Measurements from ENCODE around the gene KIF23.

KIF23 gene

DNA sequence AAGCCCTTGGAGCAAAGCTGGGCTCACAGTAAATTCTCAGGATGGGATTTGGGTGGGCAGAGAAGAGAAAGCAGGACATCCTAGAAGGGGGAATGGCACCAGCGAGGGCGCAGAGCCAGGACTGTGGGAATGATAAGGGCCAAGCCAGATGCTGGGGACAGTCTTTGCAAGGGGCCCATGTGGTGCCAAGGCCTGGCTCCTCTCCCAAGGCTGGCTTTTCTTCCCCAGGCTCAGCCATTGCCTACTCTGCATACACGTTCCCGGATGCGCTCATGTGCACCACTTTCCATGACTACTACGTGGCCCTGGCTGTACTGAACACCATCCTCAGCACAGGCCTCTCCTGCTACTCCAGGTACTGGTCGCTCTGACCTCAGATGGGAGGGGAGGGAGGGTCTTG, 24.7 kb upstream of the KIF23 start:
- H3K4me2 ChIP-seq (ENCODE audit: low read depth, low read length, poor library complexity, severe bottlenecking), result no peak overlapping the region
- H2AFZ ChIP-seq (ENCODE audit: low read depth, low read length, severe bottlenecking), result no peak overlapping the region
- H3K4me3 ChIP-seq (ENCODE audit: insufficient read depth, low read length, poor library complexity, severe bottlenecking), result no peak overlapping the region
- H3K36me3 ChIP-seq (ENCODE audit: low read length), result no peaks in the 10 kb centered on the region
- H3F3A ChIP-seq (ENCODE audit: insufficient read depth), result no peaks in the 10 kb centered on the region
- no peaks in the 10 kb centered on the region for H3K27me3 ChIP-seq (ENCODE audit: low read length)
- no peaks in the 10 kb centered on the region for H3K9me3 ChIP-seq (ENCODE audit: insufficient read depth, low read length)
- H3K27ac ChIP-seq (ENCODE audit: low read depth, low read length), result no peak overlapping the region
- no peaks in the 10 kb centered on the region for H3K79me2 ChIP-seq (ENCODE audit: insufficient read depth, low read length)
- H3K9me2 ChIP-seq (replicated peaks; ENCODE audit: insufficient read depth, low read length), result no peaks in the 10 kb centered on the region
- no peak overlapping the region for H3K9ac ChIP-seq (ENCODE audit: low read length)
- no peak for TF ChIP-seq EZH2phosphoT487 (conservative IDR thresholded peaks at IDR 0.05; ENCODE audit: low read length)
- TF ChIP-seq, protein P1, sequence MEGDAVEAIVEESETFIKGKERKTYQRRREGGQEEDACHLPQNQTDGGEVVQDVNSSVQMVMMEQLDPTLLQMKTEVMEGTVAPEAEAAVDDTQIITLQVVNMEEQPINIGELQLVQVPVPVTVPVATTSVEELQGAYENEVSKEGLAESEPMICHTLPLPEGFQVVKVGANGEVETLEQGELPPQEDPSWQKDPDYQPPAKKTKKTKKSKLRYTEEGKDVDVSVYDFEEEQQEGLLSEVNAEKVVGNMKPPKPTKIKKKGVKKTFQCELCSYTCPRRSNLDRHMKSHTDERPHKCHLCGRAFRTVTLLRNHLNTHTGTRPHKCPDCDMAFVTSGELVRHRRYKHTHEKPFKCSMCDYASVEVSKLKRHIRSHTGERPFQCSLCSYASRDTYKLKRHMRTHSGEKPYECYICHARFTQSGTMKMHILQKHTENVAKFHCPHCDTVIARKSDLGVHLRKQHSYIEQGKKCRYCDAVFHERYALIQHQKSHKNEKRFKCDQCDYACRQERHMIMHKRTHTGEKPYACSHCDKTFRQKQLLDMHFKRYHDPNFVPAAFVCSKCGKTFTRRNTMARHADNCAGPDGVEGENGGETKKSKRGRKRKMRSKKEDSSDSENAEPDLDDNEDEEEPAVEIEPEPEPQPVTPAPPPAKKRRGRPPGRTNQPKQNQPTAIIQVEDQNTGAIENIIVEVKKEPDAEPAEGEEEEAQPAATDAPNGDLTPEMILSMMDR (IDR thresholded peaks at IDR 0.05; ENCODE audit: insufficient read depth, low read length, poor library complexity, severe bottlenecking), result no peak
- H4K20me1 ChIP-seq (ENCODE audit: low read depth, low read length), result no peaks in the 10 kb centered on the region

DNA sequence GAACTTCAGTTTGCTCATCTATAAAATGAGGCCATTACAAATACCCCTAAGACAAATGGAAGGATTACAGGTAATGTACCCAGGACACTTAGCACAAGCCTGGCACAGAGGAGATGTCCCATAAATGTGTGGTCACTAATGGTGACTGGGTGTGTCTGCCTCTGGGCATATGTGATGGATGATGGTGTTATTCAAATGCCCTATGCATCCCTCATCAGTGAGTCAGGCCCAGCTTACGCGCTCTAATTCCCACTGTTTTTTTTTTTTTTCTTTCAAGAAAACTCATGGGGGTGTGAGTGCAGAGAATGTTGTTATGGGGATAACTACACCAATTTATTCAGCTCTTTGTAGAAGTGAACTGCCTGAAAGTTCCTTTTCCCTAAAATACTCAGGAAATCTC, 23.6 kb upstream of the KIF23 start:
- Histone ChIP-seq H4K20me1 (ENCODE audit: low read depth, low read length) (no peaks in the 10 kb centered on the region), H3K4me2 (ENCODE audit: low read depth, low read length, poor library complexity, severe bottlenecking) (no peak overlapping the region), H3K36me3 (ENCODE audit: low read length) (no peaks in the 10 kb centered on the region), H3K9me3 (ENCODE audit: insufficient read depth, low read length) (no peaks in the 10 kb centered on the region), H3K9me2 (replicated peaks; ENCODE audit: insufficient read depth, low read length) (no peaks in the 10 kb centered on the region), H3K27ac (ENCODE audit: low read depth, low read length) (no peak overlapping the region), H3K79me2 (ENCODE audit: insufficient read depth, low read length) (no peaks in the 10 kb centered on the region), H2AFZ (ENCODE audit: low read depth, low read length, severe bottlenecking) (no peak overlapping the region), H3K9ac (ENCODE audit: low read length) (no peak overlapping the region), H3K27me3 (ENCODE audit: low read length) (no peaks in the 10 kb centered on the region), H3F3A (ENCODE audit: insufficient read depth) (no peaks in the 10 kb centered on the region), H3K4me3 (ENCODE audit: insufficient read depth, low read length, poor library complexity, severe bottlenecking) (no peak overlapping the region)
- no peak for TF ChIP-seq EZH2phosphoT487 (conservative IDR thresholded peaks at IDR 0.05; ENCODE audit: low read length)
- TF ChIP-seq, protein P1 (IDR thresholded peaks at IDR 0.05; ENCODE audit: insufficient read depth, low read length, poor library complexity, severe bottlenecking), result no peak

DNA sequence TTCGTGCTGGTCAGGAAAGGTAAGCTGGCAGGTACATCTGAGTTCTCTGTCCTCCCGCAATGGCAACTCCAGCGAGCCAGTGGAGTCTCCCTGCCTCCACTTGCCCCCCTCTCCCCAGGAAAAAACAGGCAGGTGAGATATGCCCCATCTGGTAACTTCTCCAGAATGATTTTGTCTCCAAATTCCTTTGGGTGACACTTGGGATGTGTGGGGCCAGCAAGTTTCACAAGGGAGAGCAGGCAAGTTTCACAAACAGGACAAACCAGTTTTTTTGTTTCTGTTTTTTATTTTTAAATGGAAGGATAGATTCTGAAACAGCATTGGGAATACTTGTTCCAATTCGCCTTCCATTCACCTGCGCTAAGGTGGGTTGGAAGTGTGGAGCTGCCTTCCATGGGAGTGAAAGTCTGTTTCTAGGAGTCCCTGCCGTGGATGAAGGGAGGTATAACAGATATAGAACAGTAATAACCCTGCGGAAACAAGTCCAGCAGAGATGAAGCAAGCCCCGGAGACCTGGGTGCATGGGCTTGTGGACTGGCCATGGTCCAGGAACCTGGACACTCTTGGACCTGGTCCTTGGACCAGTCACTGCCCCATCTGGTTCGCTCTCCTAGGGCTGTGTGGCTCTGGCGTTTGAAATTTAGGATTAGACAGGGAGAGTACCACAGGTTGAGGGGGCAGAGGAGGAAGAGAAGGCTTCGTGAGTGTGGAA, 22.9 kb upstream of the KIF23 start:
- H4K20me1 ChIP-seq (ENCODE audit: low read depth, low read length), result no peaks in the 10 kb centered on the region
- no peak overlapping the region for H2AFZ ChIP-seq (ENCODE audit: low read depth, low read length, severe bottlenecking)
- no peak overlapping the region for H3K4me3 ChIP-seq (ENCODE audit: insufficient read depth, low read length, poor library complexity, severe bottlenecking)
- TF ChIP-seq, protein P1 (IDR thresholded peaks at IDR 0.05; ENCODE audit: insufficient read depth, low read length, poor library complexity, severe bottlenecking), result no peak
- no peaks in the 10 kb centered on the region for H3K9me3 ChIP-seq (ENCODE audit: insufficient read depth, low read length)
- no peaks in the 10 kb centered on the region for H3K36me3 ChIP-seq (ENCODE audit: low read length)
- no peak overlapping the region for H3K27ac ChIP-seq (ENCODE audit: low read depth, low read length)
- H3F3A ChIP-seq (ENCODE audit: insufficient read depth), result no peaks in the 10 kb centered on the region
- H3K27me3 ChIP-seq (ENCODE audit: low read length), result no peaks in the 10 kb centered on the region
- no peak overlapping the region for H3K4me2 ChIP-seq (ENCODE audit: low read depth, low read length, poor library complexity, severe bottlenecking)
- no peaks in the 10 kb centered on the region for H3K79me2 ChIP-seq (ENCODE audit: insufficient read depth, low read length)
- H3K9ac ChIP-seq (ENCODE audit: low read length), result no peak overlapping the region
- no peaks in the 10 kb centered on the region for H3K9me2 ChIP-seq (replicated peaks; ENCODE audit: insufficient read depth, low read length)

Measured in SU-DHL-6 (cell line).